Ammon's horn (tissue), 1 donor: ENCODE measurements around the gene AK8.
"Not testable (repeated sequence)": the region's sequence is repeated elsewhere in the genome, so short reads cannot be mapped to it uniquely, and the experiment has no call there.

Experiments used
- DNase-seq: peaks from one replicate; pipeline ENCODE4 v3.0.0-alpha.2; 2016; ENCODE audit warnings: low spot score

AK8 gene

DNA sequence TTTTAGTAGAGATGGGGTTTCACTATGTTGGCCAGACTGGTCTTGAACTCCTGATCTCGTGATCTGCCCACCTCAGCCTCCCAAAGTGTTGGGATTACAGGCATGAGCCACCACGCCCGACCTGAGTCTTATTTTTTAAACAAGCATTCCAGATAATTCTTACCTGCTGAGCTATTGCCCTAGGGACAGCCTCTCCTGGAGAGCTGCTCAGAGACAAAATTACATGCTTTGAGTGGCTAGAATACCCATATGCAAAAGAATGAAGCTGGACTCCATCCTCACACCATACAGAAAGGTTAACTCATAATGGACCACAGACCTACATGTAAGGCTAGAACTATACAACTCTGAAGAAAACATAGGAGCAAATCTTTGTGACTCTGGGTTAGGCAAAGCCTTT lies 166.2 kb downstream of the AK8 start:
- no peak for DNase-seq

- not testable (repeated sequence) for DNase-seq
These were observed 166.9 kb downstream of the AK8 start for GRCh38 chr9:132711152-132711551.

- no peak for DNase-seq
These were observed 167.8 kb downstream of the AK8 start for GRCh38 chr9:132710333-132710732.

- no peak for DNase-seq
These were observed 169.2 kb downstream of the AK8 start for GRCh38 chr9:132708769-132709430.

DNA sequence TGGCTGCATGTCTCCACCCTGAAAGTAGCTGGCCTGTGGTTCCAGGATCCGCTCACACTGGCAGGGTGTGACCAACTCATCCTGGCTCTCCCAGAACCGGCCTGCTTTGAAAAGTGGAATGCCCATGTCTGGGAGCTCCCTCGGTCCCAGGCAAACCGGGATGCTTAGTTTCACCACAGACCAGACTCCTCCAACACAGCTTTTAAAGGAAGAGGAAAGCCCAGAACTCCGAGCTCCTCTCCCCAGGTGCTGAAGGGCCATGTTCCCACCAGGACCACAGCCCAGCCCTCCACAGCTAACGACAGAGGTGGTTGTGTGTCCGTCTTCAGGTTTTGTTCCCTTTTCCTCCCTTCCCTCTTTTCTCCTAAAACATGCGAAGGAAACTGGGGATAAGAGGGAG lies 169.8 kb downstream of the AK8 start:
- no peak for DNase-seq

GRCh38 chr9:132703336-132703735 lies 174.7 kb downstream of the AK8 start:
- DNase-seq: no peak

- DNase-seq: no peak
These were observed 175.8 kb downstream of the AK8 start for GRCh38 chr9:132702254-132702653.

- no peak for DNase-seq
These were observed 178.1 kb downstream of the AK8 start for GRCh38 chr9:132699956-132700355.

GRCh38 chr9:132698989-132699388 lies 179.1 kb downstream of the AK8 start:
- DNase-seq: no peak

DNA sequence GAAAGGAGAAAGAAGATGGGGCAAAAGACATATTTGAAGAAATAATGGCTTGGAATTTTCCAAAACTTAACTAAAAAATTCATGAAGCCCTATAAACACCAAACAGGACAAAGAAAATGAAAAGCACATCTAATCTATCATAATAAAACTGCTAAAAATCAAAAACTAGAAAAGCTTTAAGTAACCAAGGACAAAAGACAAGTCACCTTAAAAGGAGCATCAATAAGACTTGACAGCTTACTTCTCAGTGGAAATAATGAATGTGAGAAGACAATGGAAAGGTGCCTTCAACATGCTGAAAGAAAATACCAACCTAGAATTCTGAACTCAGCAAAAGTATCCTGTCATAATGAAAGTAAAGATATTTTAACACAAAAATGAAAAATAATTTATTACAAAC lies 180.9 kb downstream of the AK8 start:
- DNase-seq: no peak

DNA sequence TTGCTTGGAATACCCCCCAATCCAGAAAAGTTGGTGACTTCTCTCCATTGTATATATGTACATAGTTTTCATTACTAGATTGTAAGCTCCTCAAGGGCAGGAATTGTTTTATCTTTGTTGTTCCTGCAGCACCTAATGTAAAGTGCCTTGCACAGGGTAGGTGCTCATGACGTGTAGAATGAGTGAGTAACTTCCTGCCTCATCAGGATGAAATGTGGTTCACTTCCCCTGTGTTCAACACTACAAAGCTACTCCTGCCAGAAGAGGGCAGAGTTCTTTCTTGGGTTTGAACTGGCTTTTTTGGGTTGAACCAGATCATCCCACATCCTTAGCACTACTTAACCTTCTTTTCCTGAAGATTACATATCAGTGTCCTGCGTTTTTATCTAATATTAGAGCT lies 183.9 kb downstream of the AK8 start:
- no peak for DNase-seq

DNA sequence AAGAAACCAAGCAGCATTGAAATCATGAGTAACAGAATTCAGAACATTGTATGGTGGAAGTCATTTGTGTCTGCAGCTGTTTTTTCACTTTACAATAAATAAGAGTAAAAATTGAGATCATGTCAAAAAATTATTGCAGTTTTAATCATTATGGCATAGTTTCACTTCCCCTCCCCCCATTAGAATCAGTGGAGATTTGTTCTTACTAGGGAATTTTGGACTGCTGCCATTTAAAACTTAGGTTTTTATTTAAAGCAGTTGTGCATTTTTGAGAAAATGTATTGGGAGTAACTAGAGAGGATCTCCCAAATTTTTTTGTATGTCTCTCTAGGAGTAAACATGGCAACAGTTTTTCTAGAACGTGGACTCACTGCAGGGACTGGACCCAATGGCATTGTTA lies 187.4 kb downstream of the AK8 start:
- DNase-seq: no peak

DNA sequence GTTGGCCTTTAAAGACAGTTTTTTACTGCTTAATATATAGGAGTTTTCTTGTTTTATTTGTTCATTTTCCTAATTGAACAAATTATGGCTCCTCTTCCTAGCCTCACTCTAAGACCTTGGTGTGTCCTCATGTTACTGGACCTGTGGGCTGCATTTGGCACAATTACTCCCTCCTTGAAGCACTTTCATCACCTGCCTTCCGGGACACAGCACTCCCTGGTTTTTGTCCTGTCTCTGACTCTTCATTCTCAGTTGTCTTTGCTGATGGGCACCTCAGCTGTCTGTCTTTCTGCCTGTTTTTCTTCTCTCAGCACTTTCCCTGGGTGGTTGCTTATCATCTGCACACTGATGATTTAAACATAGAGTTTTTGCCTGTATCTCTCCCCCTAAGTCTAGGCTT lies 194.2 kb downstream of the AK8 start:
- DNase-seq: no peak

GRCh38 chr9:132681561-132681960 lies 196.5 kb downstream of the AK8 start:
- DNase-seq: no peak

GRCh38 chr9:132679946-132680625 lies 198.0 kb downstream of the AK8 start:
- no peak for DNase-seq

GRCh38 chr9:132677976-132678375 lies 200.1 kb downstream of the AK8 start:
- DNase-seq: no peak
